PFSK-1 (cell line): ENCODE results near the gene SLC30A1.

Experiments
- TAF1 ChIP-seq: IDR thresholded peaks from 2 replicates; pipeline ENCODE4 v1.6.1; 2012; ENCODE audit warnings: low read length, control low read depth, borderline replicate concordance; ENCODE audit not compliant: insufficient read depth
- TF ChIP-seq, protein P1 (sequence below), 2 experiments: IDR thresholded peaks; 2 replicates each; pipeline versions ENCODE4 v1.6.1 to v1.8.0; 2011 to 2012; ENCODE audit warnings: low read depth in 2 of 2, low read length in 2 of 2, control low read depth in 1 of 2, inconsistent platforms in 1 of 2, mild to moderate bottlenecking in 1 of 2, moderate library complexity in 1 of 2; ENCODE audit not compliant: insufficient read depth in 1 of 2

DNA sequence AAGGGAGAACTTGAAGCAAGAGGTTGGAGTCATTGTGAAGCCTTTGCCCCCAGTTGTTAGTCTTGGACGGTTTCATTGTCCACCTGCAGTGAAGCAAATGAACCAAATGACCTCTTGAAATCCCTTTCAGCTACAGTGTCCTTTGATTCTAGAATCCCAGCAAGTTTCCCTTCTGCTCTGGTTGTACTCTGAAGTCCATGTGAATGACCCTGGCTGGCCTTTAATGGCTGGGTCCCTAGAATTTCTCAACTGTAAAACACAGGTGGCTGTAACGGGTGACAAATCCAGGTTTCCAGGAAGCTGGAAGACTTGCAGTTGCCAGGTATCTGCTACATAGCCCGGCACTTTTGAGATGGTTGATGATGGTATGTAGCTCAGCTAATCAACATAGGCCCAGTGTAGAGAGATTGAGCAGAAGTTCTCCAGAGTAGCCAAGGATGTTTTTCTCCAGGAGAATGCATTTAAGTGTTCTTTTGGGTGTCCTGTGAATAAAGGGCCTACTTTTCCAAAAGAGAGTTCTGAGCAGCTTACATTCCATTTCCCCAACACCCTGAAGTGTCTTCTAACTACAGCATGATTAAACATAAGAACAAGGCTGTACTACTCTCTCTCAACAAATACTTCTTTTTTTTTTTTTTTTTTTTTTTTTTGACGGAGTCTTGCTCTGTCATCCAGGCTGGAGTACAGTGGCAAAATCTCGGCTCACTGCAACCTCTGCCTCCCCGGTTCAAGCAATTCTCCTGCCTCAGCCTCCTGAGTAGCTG lies 17.6 kb upstream of the SLC30A1 start:
- TF ChIP-seq TAF1 = no peak
- TF ChIP-seq, protein P1, sequence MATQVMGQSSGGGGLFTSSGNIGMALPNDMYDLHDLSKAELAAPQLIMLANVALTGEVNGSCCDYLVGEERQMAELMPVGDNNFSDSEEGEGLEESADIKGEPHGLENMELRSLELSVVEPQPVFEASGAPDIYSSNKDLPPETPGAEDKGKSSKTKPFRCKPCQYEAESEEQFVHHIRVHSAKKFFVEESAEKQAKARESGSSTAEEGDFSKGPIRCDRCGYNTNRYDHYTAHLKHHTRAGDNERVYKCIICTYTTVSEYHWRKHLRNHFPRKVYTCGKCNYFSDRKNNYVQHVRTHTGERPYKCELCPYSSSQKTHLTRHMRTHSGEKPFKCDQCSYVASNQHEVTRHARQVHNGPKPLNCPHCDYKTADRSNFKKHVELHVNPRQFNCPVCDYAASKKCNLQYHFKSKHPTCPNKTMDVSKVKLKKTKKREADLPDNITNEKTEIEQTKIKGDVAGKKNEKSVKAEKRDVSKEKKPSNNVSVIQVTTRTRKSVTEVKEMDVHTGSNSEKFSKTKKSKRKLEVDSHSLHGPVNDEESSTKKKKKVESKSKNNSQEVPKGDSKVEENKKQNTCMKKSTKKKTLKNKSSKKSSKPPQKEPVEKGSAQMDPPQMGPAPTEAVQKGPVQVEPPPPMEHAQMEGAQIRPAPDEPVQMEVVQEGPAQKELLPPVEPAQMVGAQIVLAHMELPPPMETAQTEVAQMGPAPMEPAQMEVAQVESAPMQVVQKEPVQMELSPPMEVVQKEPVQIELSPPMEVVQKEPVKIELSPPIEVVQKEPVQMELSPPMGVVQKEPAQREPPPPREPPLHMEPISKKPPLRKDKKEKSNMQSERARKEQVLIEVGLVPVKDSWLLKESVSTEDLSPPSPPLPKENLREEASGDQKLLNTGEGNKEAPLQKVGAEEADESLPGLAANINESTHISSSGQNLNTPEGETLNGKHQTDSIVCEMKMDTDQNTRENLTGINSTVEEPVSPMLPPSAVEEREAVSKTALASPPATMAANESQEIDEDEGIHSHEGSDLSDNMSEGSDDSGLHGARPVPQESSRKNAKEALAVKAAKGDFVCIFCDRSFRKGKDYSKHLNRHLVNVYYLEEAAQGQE (IDR thresholded peaks at IDR 0.05; ENCODE audit: insufficient read depth in 1 of 2, low read depth in 2 of 2, low read length in 2 of 2) = no peak
